Measurements from ENCODE around the gene COLEC11. TPM values are rescaled to one million over a fixed set of nuclear protein-coding genes. Genes with fewer than 3 reads are reported as not detected.

COLEC11 gene
- 10 to 100 TPM; 16.7 to 99.0 (median 59.9) TPM for total RNA-seq
- polyA plus RNA-seq: 100 to 1,000 TPM in 1 of 2 donors, 10 to 100 TPM in 1; 19.5 to 187 TPM
- long read RNA-seq, donor 1, transcript COLEC11-213 (6 exons, 1,312 nt): minor isoform, 6 of 182 reads
- long read RNA-seq, donor 1, transcript COLEC11-203 (6 exons, 1,633 nt): minor isoform, 21 of 182 reads
- long read RNA-seq, donor 1, transcript COLEC11-202 (7 exons, 1,259 nt): major isoform, 116 of 182 reads
- long read RNA-seq, donor 1, transcript COLEC11-212 (5 exons, 1,240 nt): minor isoform, 8 of 182 reads
- long read RNA-seq, donor 1, partial matches to known transcripts: 19 of 182 reads
- long read RNA-seq, donor 1, other reads (novel, unspliced or antisense): 9 of 182 reads
- long read RNA-seq, donor 2, partial matches to known transcripts: 46 of 50 reads
- long read RNA-seq, donor 2, other reads (novel, unspliced or antisense): 0 of 50 reads
- long read RNA-seq, donor 3, transcript COLEC11-202 (7 exons, 1,259 nt): major isoform, 55 of 101 reads
- long read RNA-seq, donor 3, transcript COLEC11-203 (6 exons, 1,633 nt): minor isoform, 7 of 101 reads
- long read RNA-seq, donor 3, transcript COLEC11-213 (6 exons, 1,312 nt): minor isoform, 6 of 101 reads
- long read RNA-seq, donor 3, partial matches to known transcripts: 21 of 101 reads
- long read RNA-seq, donor 3, other reads (novel, unspliced or antisense): 10 of 101 reads

DNA sequence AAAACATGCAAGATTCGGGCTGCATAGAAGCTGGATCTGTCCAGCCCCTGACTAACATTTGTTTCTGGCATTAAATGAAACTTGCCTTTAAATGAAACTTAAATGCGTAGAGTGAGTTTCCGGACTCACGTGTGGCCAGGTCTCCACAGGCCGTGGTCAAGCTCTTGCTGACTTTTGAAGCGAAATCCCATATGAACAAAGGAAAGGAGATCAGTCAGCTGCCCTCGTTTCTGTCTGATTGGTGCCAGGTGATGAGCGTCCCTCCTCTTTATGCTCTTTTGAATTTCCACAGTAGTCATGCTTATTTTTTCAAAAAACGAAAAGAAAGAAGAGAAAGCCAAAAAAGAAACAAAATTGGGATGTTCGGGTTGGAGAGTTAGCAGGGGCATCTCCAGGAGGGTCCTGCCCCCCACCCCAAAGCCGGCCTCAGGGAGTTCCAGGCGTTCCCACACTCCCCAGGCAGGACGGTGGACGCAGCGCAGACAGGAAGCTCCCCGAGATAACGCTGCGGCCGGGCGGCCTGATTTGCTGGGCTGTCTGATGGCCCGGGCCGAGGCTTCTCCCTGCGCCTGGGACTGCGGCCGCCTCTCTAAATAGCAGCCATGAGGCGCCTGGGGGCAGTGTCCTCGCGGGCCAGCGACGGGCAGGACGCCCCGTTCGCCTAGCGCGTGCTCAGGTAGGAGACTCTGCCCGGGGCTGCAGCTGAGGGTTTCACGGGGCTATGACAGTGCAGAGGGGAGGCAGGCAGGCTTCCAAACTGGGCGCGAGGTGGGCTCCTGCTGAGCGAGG, at the start of gene COLEC11:
Gene COLEC11 (plus strand): TSS at position 620 of the 789 bp plus-strand sequence. CDS start 9,229 bp downstream, outside the sequence.
- Histone ChIP-seq H3K4me1 (ENCODE audit: insufficient read depth) (peaks cover 14% of the 10 kb centered on the region), H3K27me3 (no peaks in the 10 kb centered on the region), H3K27ac (peak within 1 kb of the TSS in 1 of 2 donors; percentile 63), H3K9me3 (no peaks in the 10 kb centered on the region), H3K4me3 (peak within 1 kb of the TSS; percentile 21), H3K36me3 (no peaks in the 10 kb centered on the region)
- DNase-seq: peak; percentile 74 to 82 (median 75)
- intact Hi-C loops (cut with DNase I): loop anchor here in 1 of 4 donors (5.0 kb wide), 1 partner anchor 38 kb away; no protein-coding TSS in a partner anchor
- 11 to 17% (median 13%) methylated on average over 40 of the region's 40 CpGs for WGBS, 3 donors
- TF ChIP-seq POLR2A (IDR thresholded peaks at IDR 0.05) (no peak), CTCF (IDR thresholded peaks at IDR 0.05) (peak; percentile 7 to 50 (median 49))

DNA sequence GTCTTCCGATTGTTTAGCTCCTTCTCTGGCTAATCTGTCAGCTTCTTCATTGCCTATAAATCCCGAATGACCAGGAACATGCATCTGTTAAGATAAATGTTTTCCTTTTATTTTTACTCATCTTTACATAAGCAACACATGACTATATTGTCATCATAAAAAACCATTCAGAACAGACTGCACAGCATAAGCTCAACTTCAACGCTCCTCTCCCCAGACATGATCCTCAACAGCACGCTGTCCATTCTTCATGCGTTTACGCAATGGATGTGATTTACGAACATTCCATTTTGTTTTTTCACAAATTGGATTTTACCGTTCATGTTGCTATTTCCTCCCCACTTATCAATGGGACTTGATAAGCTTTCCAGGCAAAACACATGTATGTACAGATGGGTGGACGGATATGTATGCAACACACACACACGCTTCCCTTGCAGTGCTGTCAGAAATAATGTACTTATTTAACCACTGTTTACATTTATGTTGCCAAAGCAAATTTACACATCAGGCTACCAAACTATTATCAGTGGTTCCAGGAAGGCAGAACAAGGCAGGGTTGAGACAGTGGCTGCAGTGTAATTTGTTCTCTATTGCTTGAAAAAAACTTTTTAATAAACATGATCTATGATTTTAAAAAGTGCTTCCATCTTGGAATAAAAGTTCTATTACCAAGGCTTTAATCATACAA, 49.0 kb upstream of the COLEC11 start:
- intact Hi-C loops (cut with DNase I): no loop called here

GRCh38 chr2:3547915-3548314, 47.0 kb upstream of the COLEC11 start:
- H3K9me3 ChIP-seq: no peaks in the 10 kb centered on the region
- H3K4me1 ChIP-seq (ENCODE audit: insufficient read depth): no peaks in the 10 kb centered on the region
- DNase-seq: no peak
- no peaks in the 10 kb centered on the region for H3K36me3 ChIP-seq
- no peak overlapping the region for H3K27ac ChIP-seq
- no peak for TF ChIP-seq POLR2A (IDR thresholded peaks at IDR 0.05)
- no peak for TF ChIP-seq CTCF (IDR thresholded peaks at IDR 0.05)
- TF ChIP-seq EP300 (IDR thresholded peaks at IDR 0.05): no peak
- H3K27me3 ChIP-seq: no peaks in the 10 kb centered on the region
- WGBS, 3 donors: 91 to 96% (median 93%) methylated on average over 2 of the region's 2 CpGs
- no peak overlapping the region for H3K4me3 ChIP-seq
- intact Hi-C loops (cut with DNase I): no loop called here

More for the DNA sequence above, 49.0 kb upstream of the COLEC11 start:
- H3K9me3 ChIP-seq: no peaks in the 10 kb centered on the region
- no peaks in the 10 kb centered on the region for H3K4me1 ChIP-seq (ENCODE audit: insufficient read depth)
- DNase-seq: no peak
- 86 to 88% (median 86%) methylated on average over 10 of the region's 10 CpGs for WGBS, 3 donors
- no peaks in the 10 kb centered on the region for H3K36me3 ChIP-seq
- H3K27ac ChIP-seq: no peak overlapping the region
- no peak for TF ChIP-seq EP300 (IDR thresholded peaks at IDR 0.05)
- TF ChIP-seq CTCF (IDR thresholded peaks at IDR 0.05): no peak
- no peak for TF ChIP-seq POLR2A (IDR thresholded peaks at IDR 0.05)
- H3K4me3 ChIP-seq: no peak overlapping the region
- H3K27me3 ChIP-seq: no peaks in the 10 kb centered on the region

- Histone ChIP-seq H3K27ac (no peak overlapping the region), H3K36me3 (no peaks in the 10 kb centered on the region), H3K4me3 (no peak overlapping the region), H3K4me1 (ENCODE audit: insufficient read depth) (peaks cover 3% of the 10 kb centered on the region), H3K9me3 (no peaks in the 10 kb centered on the region), H3K27me3 (no peaks in the 10 kb centered on the region)
- 81 to 92% (median 84%) methylated on average over 10 of the region's 10 CpGs for WGBS, 3 donors
- intact Hi-C loops (cut with DNase I): no loop called here
- DNase-seq: no peak
- TF ChIP-seq POLR2A (IDR thresholded peaks at IDR 0.05): no peak
- no peak for TF ChIP-seq CTCF (IDR thresholded peaks at IDR 0.05)
- no peak for TF ChIP-seq EP300 (IDR thresholded peaks at IDR 0.05)
Measured at GRCh38 chr2:3553946-3554345, 41.0 kb upstream of the COLEC11 start.
